Rectal smooth muscle tissue (tissue), 1 donor: ENCODE data around the gene OR4D1.

Source experiments
- H3K27ac ChIP-seq: one replicate; pipeline ENCODE4 v1.7.0; 2013; ENCODE audit warnings: low read depth, low read length, inconsistent platforms
- H3K27me3 ChIP-seq: one replicate; pipeline ENCODE4 v1.7.0; 2013; ENCODE audit warnings: low read length; ENCODE audit not compliant: control insufficient read depth, insufficient read depth
- H3K36me3 ChIP-seq: one replicate; pipeline ENCODE4 v1.7.0; 2013; ENCODE audit warnings: low read length; ENCODE audit not compliant: control insufficient read depth, insufficient read depth
- H3K4me1 ChIP-seq: one replicate; pipeline ENCODE4 v1.7.0; 2013; ENCODE audit warnings: low read length; ENCODE audit not compliant: control insufficient read depth, insufficient read depth
- H3K4me3 ChIP-seq: one replicate; pipeline ENCODE4 v1.7.0; 2013; ENCODE audit warnings: low read length
- H3K9ac ChIP-seq: one replicate; pipeline ENCODE4 v1.7.0; 2013; ENCODE audit warnings: low read length

The OR4D1 gene

DNA sequence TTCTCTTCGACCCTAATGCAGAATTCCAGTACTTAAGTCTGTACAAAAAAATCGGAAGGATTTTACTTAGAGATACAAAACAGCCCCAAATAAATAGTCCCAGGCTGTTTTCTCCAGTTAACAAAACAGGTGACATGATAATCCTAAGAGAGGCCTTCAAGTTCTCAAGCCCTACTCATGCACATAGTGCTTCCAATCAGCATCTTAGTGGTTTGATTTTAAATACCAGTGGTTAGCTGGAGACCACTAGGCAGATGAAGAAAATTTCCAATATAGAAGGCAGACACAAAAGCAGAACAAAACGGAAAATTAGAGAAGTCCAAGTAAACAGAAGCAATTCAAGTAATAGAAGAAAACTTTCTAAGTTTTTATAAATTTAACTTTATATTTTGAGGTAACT lies 13.4 kb downstream of the OR4D1 start:
- Histone ChIP-seq H3K36me3 (no peaks in the 10 kb centered on the region), H3K4me3 (no peak overlapping the region), H3K9ac (no peak overlapping the region), H3K4me1 (no peaks in the 10 kb centered on the region), H3K27me3 (peaks cover 12% of the 10 kb centered on the region), H3K27ac (no peak overlapping the region)

DNA sequence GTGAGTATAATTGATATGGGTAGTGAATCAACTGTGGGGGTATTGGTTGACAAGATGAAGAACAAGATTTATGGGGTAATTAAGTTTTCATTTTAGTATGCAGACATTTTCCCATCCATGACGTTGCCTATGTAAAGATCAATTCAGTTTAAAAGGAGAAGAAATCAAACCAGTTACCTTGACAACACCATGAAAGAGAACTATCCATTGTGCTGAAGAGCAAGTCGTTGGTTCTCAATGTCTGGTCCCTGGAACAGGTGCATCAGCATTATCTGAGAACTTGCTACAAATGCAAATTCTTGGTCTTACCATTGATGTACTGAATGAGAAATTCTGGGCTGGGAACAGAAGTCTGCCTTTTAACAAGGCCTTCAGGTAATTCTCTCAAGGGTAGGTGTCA lies 17.8 kb downstream of the OR4D1 start:
- no peaks in the 10 kb centered on the region for H3K4me1 ChIP-seq
- no peak overlapping the region for H3K9ac ChIP-seq
- H3K27me3 ChIP-seq, result no peaks in the 10 kb centered on the region
- no peaks in the 10 kb centered on the region for H3K36me3 ChIP-seq
- no peak overlapping the region for H3K27ac ChIP-seq
- H3K4me3 ChIP-seq, result no peak overlapping the region

DNA sequence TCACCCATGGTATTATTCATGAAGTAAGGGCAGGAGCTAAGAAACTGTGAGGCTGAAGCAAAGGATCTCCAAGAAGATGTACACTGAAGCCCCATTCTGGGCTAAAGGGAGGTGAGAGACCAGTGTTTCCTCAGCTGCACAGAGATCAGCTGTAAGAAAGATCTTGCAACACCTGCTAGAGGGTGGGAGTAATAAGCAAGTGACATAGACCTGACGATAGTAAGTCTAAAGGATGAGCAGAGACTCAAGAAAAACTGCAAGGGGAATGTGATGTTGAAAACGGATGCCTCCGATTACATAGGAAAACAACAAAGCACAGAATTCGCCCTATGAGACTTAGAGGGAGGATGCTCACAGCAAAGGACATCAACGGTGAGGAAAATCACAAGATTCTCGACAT lies 18.5 kb downstream of the OR4D1 start, which contains the start of gene OR4D2:
TSS of gene OR4D2 (plus strand) at position 301 of the 400 bp plus-strand sequence. CDS start 2,674 bp downstream, outside the sequence.
- Histone ChIP-seq H3K36me3 (no peaks in the 10 kb centered on the region), H3K4me3 (no peak within 1 kb of the TSS), H3K4me1 (no peaks in the 10 kb centered on the region), H3K27ac (no peak within 1 kb of the TSS), H3K9ac (no peak within 1 kb of the TSS), H3K27me3 (no peaks in the 10 kb centered on the region)

DNA sequence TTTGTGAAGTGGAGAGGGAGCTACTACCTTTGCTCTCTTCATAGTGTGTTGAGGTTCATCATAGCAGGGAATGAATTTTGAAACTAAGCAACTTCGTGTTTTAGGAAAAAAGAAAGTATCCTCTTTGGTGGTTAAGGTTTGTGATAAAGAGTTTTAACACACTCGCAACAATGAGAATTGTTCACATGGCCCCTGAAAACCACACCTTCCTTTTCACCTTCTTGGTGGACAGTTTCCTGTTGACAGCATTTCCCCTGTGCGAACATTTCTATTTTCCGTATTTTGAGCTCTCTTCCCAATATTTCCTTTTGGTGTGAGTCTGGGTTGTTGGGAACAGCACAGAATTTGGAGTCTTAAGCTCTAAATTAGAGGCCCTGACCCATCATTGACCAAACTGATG lies 22.4 kb downstream of the OR4D1 start:
- Histone ChIP-seq H3K36me3 (no peaks in the 10 kb centered on the region), H3K9ac (no peak overlapping the region), H3K4me3 (no peak overlapping the region), H3K27me3 (no peaks in the 10 kb centered on the region), H3K4me1 (no peaks in the 10 kb centered on the region), H3K27ac (no peak overlapping the region)

DNA sequence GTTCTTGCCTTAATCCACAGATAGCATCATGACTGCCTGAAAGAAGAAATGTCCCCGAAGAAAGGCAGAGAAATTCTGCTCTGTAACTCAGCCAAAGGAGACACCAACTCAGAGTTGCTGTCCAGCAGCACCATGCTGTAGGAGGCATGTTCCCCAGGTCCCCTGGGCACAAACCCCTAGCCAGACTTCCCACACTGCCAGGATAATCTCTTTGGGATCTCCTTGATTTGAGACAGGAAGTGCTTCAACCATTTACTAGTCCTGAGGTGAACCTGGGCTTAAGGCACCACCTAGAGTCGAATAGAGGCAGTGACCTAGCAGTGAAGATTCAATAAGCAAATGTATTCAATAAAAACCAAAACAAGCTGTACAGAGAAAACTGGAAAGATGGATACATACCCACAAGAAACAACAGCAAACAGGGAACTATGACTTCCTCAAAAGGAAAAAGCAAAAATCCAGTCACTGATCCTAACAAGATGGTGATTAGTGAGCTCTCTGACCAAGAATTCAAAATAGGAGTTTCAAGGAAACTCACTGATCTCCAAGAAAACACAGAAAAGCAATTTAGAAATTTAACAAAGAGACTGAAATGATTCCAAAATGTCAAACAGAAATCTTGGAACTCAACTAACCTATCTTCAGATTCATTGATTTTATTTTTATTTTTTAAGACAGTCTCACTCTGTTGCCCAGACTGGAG lies 24.3 kb downstream of the OR4D1 start:
- H3K9ac ChIP-seq, result no peak overlapping the region
- H3K36me3 ChIP-seq, result no peaks in the 10 kb centered on the region
- no peak overlapping the region for H3K4me3 ChIP-seq
- H3K4me1 ChIP-seq, result no peaks in the 10 kb centered on the region
- no peak overlapping the region for H3K27ac ChIP-seq
- H3K27me3 ChIP-seq, result no peaks in the 10 kb centered on the region

DNA sequence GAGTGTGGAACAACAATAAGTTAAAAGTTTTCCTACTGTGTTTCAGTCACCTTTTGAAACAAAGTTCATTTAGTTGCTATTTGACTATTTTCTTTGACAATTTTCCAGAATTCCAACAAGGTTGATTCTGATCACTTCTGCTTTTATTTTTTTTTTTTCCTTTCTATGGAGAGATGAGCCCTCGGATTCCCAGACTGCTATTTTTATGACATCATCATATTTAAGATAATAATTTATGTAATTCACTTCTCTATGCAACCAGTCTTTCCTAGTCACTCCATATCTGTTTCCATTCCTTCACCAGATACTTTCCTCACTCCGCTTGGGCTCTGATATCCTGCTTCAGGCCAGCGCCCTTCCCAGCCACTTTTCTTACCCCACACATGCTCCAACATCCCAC lies 26.7 kb downstream of the OR4D1 start:
- Histone ChIP-seq H3K4me3 (no peak overlapping the region), H3K27ac (no peak overlapping the region), H3K4me1 (no peaks in the 10 kb centered on the region)

DNA sequence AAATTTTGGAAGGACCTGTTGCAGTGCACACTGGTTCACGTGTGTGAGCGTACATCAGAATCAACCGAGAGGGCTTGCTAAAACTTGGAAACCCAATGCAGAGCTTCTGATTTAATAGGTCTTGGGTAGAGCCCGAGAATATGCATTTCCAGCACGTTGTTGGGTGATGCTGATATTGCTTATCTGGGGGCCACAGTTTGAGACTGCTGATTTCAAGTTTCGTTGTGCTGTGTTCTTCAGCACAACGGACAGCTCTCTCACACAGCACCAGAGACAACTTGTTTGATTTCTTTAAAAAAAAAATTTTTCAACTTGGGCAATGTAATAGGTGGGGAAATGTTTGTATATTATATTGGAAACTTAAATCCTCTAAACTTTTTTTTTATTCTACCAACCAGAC lies 28.0 kb downstream of the OR4D1 start:
- Histone ChIP-seq H3K27me3 (no peaks in the 10 kb centered on the region), H3K9ac (no peak overlapping the region), H3K27ac (no peak overlapping the region), H3K36me3 (no peaks in the 10 kb centered on the region), H3K4me3 (no peak overlapping the region), H3K4me1 (no peaks in the 10 kb centered on the region)

More for the DNA sequence above, 26.7 kb downstream of the OR4D1 start:
- Histone ChIP-seq H3K36me3 (no peaks in the 10 kb centered on the region), H3K9ac (no peak overlapping the region), H3K27me3 (no peaks in the 10 kb centered on the region)

DNA sequence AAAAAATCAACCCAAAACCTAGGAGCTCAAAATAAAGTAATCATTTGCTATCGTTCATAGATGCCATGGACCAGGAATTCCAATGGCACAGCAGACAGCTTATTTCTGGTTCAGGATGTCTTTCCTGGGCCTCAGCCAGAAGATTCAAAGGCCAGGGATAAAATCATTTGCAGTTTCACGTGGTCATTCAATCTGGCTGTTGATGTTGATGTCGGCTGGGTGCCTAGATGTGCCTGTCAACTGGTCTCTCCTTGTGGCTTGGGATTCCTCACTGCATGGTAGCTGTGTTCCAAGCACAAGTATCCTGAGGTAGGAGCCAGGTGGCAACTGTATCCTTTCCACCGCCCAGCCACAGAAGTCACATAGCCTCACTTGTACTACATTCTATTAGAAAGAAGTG lies 33.6 kb downstream of the OR4D1 start:
- H3K9ac ChIP-seq, result no peak overlapping the region
- H3K27ac ChIP-seq, result no peak overlapping the region
- no peak overlapping the region for H3K4me3 ChIP-seq
- no peaks in the 10 kb centered on the region for H3K36me3 ChIP-seq
- H3K27me3 ChIP-seq, result no peaks in the 10 kb centered on the region
- no peaks in the 10 kb centered on the region for H3K4me1 ChIP-seq

DNA sequence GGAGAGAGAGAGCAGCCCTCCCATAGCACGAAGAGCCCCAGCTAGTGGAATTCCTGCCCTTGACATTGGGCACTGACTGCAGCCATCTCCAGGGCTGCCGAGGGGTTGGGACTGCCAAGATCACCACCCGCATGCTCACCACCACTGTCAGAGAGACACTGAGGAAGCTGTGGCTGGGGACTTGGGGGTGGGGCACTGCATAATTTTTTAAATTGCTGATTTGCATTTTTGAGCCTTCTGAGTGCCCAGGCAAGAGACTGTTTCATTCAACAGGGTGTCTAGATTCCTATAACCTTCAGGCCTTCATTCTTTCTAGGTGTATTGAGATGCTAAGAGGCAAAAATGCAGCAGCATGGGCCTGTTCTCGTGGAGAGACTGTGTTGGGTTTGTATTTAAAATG lies 35.3 kb downstream of the OR4D1 start:
- Histone ChIP-seq H3K36me3 (no peaks in the 10 kb centered on the region), H3K4me3 (no peak overlapping the region), H3K27ac (no peak overlapping the region), H3K9ac (no peak overlapping the region), H3K4me1 (no peaks in the 10 kb centered on the region), H3K27me3 (no peaks in the 10 kb centered on the region)

DNA sequence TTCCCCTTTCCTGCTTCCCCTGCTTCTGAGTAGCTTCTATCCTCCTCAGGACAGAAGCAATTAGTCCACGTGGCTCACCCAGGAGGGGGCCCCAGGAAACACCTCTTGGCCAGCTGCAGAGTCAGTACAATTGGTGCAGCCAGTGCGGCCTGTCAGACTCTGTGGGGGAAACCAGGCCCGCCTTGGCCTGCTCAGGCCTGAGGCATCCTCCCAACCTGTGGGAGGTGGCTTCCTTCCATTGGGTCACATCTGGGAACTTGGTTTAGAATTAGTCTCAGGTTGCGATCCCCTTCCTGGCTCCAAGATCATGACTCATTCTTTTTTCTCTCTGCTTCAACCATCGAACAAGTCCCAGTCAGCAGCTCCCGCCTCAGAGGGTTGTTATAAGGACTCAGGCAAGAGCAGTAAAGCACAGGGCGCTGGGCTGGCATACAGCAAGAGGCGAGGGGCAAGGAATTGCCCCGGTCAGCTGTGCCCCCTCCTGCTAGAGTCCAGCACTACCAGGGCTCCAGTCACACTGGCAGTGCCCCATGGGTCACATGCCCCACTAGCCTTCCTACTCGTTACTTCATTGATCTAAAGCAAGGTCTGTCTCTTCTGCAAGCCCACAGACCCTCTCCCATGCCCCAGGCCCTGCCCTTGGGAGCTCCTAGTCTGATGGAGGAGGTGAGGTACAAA lies 36.3 kb downstream of the OR4D1 start:
- H3K36me3 ChIP-seq, result no peaks in the 10 kb centered on the region

DNA sequence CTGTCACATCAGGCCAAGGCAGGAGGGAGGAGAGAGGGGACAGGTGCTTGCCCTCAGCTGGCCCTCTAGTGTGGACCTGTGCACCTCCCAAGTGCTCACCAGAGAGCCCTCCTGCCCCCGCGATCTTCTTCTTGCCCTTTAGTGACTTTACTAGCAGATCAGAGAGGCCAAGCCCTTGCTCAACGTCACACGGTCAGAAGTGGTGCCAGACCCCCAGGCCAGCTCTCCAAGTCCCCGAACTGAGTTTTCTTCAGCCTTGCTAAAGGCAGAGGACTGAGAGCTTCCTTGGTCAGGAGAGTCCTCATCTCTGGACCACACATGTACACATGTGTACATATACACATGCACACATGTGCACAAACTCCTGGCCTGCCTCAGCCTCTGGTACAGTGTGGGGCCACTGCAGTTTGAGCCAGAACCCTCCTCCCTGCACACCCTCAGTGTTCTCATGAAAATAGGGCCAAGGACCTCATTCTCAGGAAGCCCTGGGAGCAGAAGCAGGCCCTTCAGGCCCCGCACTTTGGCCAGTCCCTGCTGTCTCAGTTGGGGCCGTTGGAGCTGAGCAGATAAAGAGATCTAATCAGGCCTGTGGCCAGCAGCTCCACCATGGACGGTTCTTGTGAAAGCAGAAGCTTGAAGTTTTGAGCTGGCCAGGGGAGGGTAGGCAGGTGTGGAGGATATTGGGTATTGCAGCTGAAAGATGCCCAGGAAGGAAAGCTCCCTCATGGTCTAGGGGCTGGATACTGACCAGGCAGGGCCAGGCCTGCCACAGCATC lies 37.0 kb downstream of the OR4D1 start:
- Histone ChIP-seq H3K9ac (no peak overlapping the region), H3K4me3 (no peak overlapping the region), H3K4me1 (no peaks in the 10 kb centered on the region), H3K27me3 (peaks cover 2% of the 10 kb centered on the region), H3K36me3 (no peaks in the 10 kb centered on the region), H3K27ac (no peak overlapping the region)

More for the DNA sequence above, 36.3 kb downstream of the OR4D1 start:
- Histone ChIP-seq H3K27me3 (no peaks in the 10 kb centered on the region), H3K27ac (no peak overlapping the region), H3K9ac (no peak overlapping the region), H3K4me3 (no peak overlapping the region), H3K4me1 (no peaks in the 10 kb centered on the region)

DNA sequence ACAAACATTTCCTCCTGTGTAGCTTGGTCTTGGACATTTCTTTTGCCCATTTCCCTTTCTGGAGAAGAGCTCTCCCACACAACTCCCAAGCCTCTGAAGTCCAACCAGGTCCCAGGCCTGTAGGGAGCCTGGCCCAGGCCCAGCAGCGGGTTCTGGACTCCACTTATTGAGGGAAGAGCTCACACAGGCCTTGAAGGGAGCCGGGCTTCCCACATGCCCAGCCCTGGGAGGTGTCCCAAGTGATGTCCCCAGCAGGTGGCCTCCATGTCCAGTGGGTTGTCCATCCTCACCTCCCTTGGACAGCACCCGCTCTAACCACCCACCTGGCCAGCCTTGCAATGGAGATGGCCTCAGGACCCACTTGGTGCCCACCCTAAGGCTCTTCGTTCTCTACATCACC lies 38.4 kb downstream of the OR4D1 start:
- Histone ChIP-seq H3K27ac (no peak overlapping the region), H3K9ac (no peak overlapping the region), H3K4me3 (no peak overlapping the region), H3K27me3 (peaks cover 2% of the 10 kb centered on the region), H3K36me3 (no peaks in the 10 kb centered on the region), H3K4me1 (no peaks in the 10 kb centered on the region)
